Natural killer cell treated with Interleukin-12 subunit alpha and Interleukin-12 subunit beta and Interleukin-15 and Interleukin-18, amount 100 ng/mL, for 72 hours (primary cell): ENCODE results near the gene PRG2. TPM values are rescaled to one million over a fixed set of nuclear protein-coding genes. Genes with fewer than 3 reads are reported as not detected.
"Not testable (repeated sequence)": the region's sequence is repeated elsewhere in the genome, so short reads cannot be mapped to it uniquely, and the experiment has no call there.

Source experiments
- ATAC-seq, 2 donors: fragments of 150-1000 bp; cut with Tn5 transposase in 1 of 2; sonication (Bioruptor Pico), chemical (Tn5 transposase) in 1 of 2; 2 replicates each; pipeline ENCODE4 v1.10.0; 2021
- DNase-seq: peaks from one replicate; pipeline ENCODE4 v3.0.0; 2022; ENCODE audit warnings: low spot score
- H3K27ac Mint-ChIP-seq, 2 donors: 1 replicate in 1 of 2; 2 replicates in 1 of 2; pipeline ENCODE4 v1.8.0; 2022; ENCODE audit warnings: mixed read lengths in 2 of 2, mild to moderate bottlenecking in 1 of 2, moderate library complexity in 1 of 2
- H3K27me3 Mint-ChIP-seq, 2 donors: 1 replicate in 1 of 2; 2 replicates in 1 of 2; pipeline ENCODE4 v1.8.0; 2022; ENCODE audit warnings: mixed read lengths in 2 of 2
- H3K36me3 Mint-ChIP-seq: one replicate; pipeline ENCODE4 v1.8.0; 2022; ENCODE audit warnings: mixed read lengths
- H3K4me1 Mint-ChIP-seq, 2 donors: 1 replicate in 1 of 2; 2 replicates in 1 of 2; pipeline ENCODE4 v1.8.0; 2022; ENCODE audit warnings: low read depth in 2 of 2, mixed read lengths in 2 of 2, mild to moderate bottlenecking in 1 of 2
- H3K4me3 Mint-ChIP-seq: one replicate; pipeline ENCODE4 v1.8.0; 2022; ENCODE audit warnings: mixed read lengths
- H3K9me3 Mint-ChIP-seq: 2 replicates; pipeline ENCODE4 v1.8.0; 2022; ENCODE audit warnings: mixed read lengths
- total RNA-seq, 2 donors: library from RNA; stranded (reverse); gene quantifications; one replicate each; pipeline ENCODE4 v1.2.3, GENCODE V29; 2022

The PRG2 gene
- total RNA-seq, 2 donors from 2014 or later, result 1.4 to 2.3 TPM

GRCh38 chr11:57410287-57410686 is 19.8 kb upstream of the PRG2 start:
- no peak for ATAC-seq
- DNase-seq, result no peak
- no peaks in the 10 kb centered on the region for H3K9me3 Mint-ChIP-seq
- no peak overlapping the region for H3K27ac Mint-ChIP-seq
- H3K4me1 Mint-ChIP-seq, result peaks cover 30 to 38% of the 10 kb centered on the region in 2 donors
- peaks cover 57% of the 10 kb centered on the region for H3K36me3 Mint-ChIP-seq
- no peak overlapping the region for H3K4me3 Mint-ChIP-seq
- no peaks in the 10 kb centered on the region for H3K27me3 Mint-ChIP-seq

DNA sequence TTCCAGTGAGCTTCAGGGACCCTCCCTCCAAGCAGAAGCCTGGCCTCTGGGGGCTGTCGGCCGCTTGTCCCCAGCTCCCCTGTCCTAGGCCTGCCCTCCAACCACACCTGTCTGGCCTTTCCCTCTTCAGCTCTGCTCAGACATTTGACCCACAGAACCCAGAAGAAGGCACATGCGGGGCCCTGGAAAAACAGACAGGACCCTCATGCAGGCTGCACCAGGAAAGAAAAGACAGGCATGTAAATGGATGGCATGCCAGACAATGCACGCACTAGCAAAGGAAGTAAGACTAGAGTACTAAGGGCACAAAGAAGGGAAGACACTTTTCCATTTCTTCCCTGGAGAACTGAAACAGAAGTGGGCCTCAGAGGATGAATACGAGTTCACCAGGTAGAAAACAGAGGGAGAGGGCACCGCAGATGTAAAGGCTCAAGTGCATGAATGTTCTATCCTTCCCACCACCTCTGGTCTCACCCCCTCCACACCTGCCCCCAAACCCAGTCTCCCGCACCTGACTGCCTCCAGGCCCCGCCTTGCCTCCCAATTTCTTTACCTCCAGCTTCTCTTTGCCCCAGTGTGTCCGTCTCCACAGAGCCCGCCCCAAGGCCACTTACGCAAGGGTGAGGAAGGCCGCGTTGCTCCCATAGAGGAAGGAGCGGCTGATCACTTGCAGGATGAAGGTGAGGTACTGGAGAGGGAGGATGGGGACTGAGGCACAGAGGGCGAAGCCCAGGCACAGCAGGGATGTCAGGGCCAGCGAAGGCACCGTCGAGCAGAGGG is 19.1 kb upstream of the PRG2 start:
- Mint-ChIP-seq H3K27me3 (no peaks in the 10 kb centered on the region), H3K9me3 (no peaks in the 10 kb centered on the region), H3K4me3 (no peak overlapping the region), H3K4me1 (peaks cover 28 to 38% of the 10 kb centered on the region in 2 donors), H3K36me3 (peaks cover 53% of the 10 kb centered on the region), H3K27ac (no peak overlapping the region)
- no peak for DNase-seq
- no peak for ATAC-seq

- Mint-ChIP-seq H3K4me3 (no peak overlapping the region), H3K4me1 (peaks cover 26 to 34% of the 10 kb centered on the region in 2 donors), H3K9me3 (no peaks in the 10 kb centered on the region), H3K27me3 (no peaks in the 10 kb centered on the region), H3K36me3 (peaks cover 49% of the 10 kb centered on the region), H3K27ac (no peak overlapping the region)
- ATAC-seq (no peak), DNase-seq (no peak)
Measured at GRCh38 chr11:57408771-57409170, 18.3 kb upstream of the PRG2 start.

DNA sequence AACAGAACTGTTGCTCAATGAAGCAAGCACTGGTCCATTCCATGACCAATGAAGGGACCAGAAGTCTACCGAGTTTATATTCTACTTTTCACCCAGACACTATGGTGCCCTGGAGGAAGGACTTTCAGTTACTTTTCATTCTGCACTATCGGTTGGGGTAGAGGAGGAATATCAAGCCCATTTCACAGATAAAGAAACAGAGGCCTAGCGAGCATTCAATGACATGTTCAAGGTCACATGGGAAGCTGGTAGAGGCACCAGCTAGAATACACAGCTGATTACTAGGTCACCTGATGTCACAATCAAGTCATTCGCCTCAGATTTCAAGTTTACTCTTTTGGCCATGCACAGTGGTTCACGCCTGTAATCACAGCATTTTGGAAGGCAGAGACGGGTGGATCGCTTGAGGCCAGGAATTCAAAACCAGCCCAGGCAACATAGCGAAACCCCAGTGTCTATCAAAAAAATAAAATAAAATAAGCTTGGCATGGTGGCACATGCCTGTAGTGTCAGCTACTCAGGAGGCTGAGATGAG is 17.6 kb upstream of the PRG2 start:
- peaks cover 25 to 29% of the 10 kb centered on the region in 2 donors for H3K4me1 Mint-ChIP-seq
- ATAC-seq (no peak), DNase-seq (no peak)
- no peaks in the 10 kb centered on the region for H3K9me3 Mint-ChIP-seq
- no peak overlapping the region for H3K4me3 Mint-ChIP-seq
- peaks cover 42% of the 10 kb centered on the region for H3K36me3 Mint-ChIP-seq
- peak overlapping the region in 1 of 2 donors; percentile 79 for H3K27ac Mint-ChIP-seq
- H3K27me3 Mint-ChIP-seq, result no peaks in the 10 kb centered on the region

DNA sequence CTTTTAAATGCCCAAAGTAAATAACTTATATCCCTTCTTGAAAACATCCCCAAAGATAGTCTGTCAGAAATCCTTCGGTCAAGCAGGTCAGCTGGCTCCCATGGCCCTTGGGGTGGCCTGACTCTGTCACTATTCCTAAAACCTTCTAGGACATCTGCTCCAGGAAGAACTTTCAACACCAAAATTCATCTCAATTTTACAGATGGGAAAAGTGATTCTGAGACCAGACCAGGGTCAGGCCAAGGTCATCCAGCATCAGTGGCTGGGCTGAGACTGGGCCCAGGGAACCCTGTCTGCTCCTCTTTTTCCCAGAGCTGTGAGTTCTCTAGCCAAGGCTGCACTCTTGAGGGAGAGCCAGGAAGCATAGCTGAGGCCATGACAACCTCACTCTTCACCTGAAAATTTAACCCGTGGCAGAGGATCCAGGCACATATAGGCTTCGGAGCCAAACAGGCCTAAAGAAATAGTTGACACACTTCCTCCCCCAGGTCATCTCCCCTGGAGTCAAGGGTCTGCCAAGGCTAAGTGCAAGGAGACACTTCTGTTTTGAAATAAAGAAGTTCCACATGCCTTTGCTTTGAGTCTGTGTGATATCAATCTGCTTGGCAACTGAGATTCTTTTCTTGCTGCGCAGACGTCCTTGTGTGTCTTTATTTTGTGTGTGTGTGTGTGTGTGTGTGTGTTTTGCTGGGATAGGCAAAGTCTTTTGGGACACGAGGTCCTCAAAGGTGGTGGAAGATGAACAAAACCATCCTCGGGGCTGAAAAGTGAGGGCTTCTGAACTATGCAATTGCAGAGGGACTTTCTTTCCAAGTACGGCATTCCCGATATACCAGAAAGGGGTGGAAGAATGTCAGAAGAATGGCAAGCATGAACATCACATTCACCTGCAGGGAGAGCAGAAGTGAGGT is 16.8 kb upstream of the PRG2 start:
- ATAC-seq, result no peak
- Mint-ChIP-seq H3K4me1 (peaks cover 25 to 29% of the 10 kb centered on the region in 2 donors), H3K36me3 (peaks cover 37% of the 10 kb centered on the region), H3K27me3 (no peaks in the 10 kb centered on the region), H3K27ac (peak overlapping the region; percentile 79 to 80), H3K9me3 (no peaks in the 10 kb centered on the region), H3K4me3 (peak overlapping the region; percentile 38)
- DNase-seq, result no peak

DNA sequence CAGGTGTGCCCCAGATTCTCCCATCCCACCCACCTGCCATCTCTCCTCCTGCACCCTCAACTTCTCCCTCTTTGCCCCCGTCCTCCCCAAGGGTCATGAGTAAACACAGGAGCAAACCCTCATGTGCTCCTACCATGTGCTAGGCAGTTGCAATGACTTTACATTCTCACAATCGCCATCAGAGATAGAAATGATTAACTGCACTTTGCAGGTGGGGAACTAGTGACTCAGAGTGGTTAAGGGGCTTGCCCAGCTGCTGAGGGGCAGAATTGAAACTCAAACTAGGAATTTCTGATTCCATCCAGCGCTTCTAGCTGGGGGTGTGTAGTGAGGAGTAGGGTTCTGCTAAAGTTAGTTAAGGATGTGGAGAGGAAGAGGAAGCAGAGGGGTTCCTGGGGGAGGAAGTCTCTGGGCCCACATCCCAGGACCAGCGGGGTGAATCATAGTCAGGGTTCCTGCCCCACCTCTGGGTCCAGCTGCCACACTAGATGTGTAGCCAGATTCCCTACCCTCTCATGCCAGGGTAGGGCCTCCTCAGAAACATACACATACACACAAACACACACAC is 16.0 kb upstream of the PRG2 start:
- ATAC-seq (peak; percentile 74 to 80), DNase-seq (no peak)
- no peaks in the 10 kb centered on the region for H3K27me3 Mint-ChIP-seq
- H3K9me3 Mint-ChIP-seq, result no peaks in the 10 kb centered on the region
- peak overlapping the region; percentile 79 to 80 for H3K27ac Mint-ChIP-seq
- H3K36me3 Mint-ChIP-seq, result peaks cover 32% of the 10 kb centered on the region
- peak overlapping the region; percentile 38 for H3K4me3 Mint-ChIP-seq
- peaks cover 25 to 29% of the 10 kb centered on the region in 2 donors for H3K4me1 Mint-ChIP-seq

DNA sequence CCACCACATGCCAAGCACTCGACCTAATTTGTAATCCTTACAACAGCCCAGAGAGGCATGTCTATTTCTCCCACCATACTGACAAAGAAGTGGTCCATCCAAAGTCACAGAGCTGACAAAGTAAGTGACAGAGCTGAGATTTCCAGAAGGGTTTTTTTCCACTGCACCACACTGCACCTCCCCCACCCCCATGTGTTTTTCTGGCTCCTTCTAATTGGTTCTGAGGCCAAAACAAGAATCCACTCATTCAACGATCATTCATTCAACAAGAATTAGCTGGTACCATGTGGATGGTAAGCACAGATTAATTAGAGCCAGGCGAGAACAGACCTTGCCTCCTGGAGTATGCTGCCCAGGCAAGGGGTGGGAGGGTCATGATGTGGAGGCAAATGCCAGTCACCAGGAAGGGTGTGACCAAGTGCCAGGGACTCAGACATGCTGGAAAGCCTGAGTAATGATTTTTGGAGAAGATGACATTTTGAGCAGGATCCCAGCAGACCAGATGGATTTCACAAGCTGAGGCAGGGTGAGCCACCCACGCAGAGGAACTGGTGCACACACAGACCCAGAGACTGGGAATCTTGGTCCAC is 14.9 kb upstream of the PRG2 start:
- Mint-ChIP-seq H3K27me3 (no peaks in the 10 kb centered on the region), H3K36me3 (peaks cover 24% of the 10 kb centered on the region), H3K4me1 (peaks cover 24 to 29% of the 10 kb centered on the region in 2 donors), H3K27ac (peak overlapping the region; percentile 79 to 80), H3K4me3 (no peak overlapping the region), H3K9me3 (no peaks in the 10 kb centered on the region)
- no peak for DNase-seq
- no peak for ATAC-seq

DNA sequence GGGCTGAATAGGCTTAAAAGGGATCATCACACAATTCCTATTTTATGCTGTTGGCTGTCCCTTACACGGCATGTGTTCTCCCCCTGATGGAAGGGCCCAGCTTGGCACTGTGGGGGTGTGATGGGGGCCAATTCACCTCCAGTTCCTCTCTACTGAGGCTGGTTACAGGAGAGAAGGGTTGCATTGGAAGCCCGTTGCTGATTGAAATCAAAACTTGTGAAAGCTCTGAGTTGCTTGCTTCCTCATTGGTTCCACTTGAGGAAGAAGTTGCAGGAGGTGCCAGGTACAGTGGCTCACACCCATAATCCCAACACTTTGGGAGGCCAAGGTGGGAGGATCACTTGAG is 13.3 kb upstream of the PRG2 start:
- no peaks in the 10 kb centered on the region for H3K9me3 Mint-ChIP-seq
- H3K27me3 Mint-ChIP-seq, result no peaks in the 10 kb centered on the region
- peaks cover 22 to 29% of the 10 kb centered on the region in 2 donors for H3K4me1 Mint-ChIP-seq
- ATAC-seq (no peak), DNase-seq (no peak)
- peaks cover 17% of the 10 kb centered on the region for H3K36me3 Mint-ChIP-seq
- H3K4me3 Mint-ChIP-seq, result no peak overlapping the region
- no peak overlapping the region for H3K27ac Mint-ChIP-seq

- H3K27ac Mint-ChIP-seq, result peak overlapping the region in 1 of 2 donors; percentile 18
- peaks cover 22 to 29% of the 10 kb centered on the region in 2 donors for H3K4me1 Mint-ChIP-seq
- DNase-seq, H3K9me3 Mint-ChIP-seq, H3K4me3 Mint-ChIP-seq, ATAC-seq, H3K27me3 Mint-ChIP-seq: not testable (repeated sequence)
- peaks cover 17% of the 10 kb centered on the region for H3K36me3 Mint-ChIP-seq
Measured at GRCh38 chr11:57403003-57403801, 12.8 kb upstream of the PRG2 start.

GRCh38 chr11:57402188-57403002 is 11.9 kb upstream of the PRG2 start:
- Mint-ChIP-seq H3K36me3 (peaks cover 10% of the 10 kb centered on the region), H3K9me3 (no peaks in the 10 kb centered on the region), H3K27me3 (no peaks in the 10 kb centered on the region), H3K4me1 (peaks cover 19 to 21% of the 10 kb centered on the region in 2 donors), H3K27ac (peak overlapping the region in 1 of 2 donors; percentile 18), H3K4me3 (no peak overlapping the region)
- DNase-seq (no peak), ATAC-seq (no peak)

GRCh38 chr11:57399972-57400578 is 9.6 kb upstream of the PRG2 start:
- Mint-ChIP-seq H3K27ac (no peak overlapping the region), H3K27me3 (no peaks in the 10 kb centered on the region), H3K4me3 (no peak overlapping the region), H3K4me1 (peaks cover under 1 to 2% of the 10 kb centered on the region in 2 donors), H3K36me3 (no peaks in the 10 kb centered on the region), H3K9me3 (no peaks in the 10 kb centered on the region)
- ATAC-seq (no peak), DNase-seq (no peak)

DNA sequence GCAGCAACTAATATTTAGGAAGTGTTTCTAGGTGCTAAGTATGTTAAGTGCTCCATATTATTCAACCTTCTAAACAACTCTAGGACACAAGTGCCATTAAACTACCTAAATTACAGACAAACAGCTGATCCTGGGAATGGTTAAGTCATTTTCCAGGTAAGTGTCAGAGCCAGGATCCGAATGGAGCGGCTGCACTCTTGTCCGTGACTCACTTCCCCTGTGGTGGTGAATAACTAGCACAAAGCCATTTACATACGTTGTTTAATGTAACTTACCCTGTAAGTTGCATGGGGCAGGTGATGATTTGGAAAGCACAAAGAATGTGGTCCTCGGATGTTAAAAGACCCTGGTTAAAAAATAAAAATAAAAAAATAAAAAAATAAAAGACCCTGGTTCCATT is 8.8 kb upstream of the PRG2 start:
- Mint-ChIP-seq H3K27me3 (no peaks in the 10 kb centered on the region), H3K4me3 (no peak overlapping the region), H3K36me3 (no peaks in the 10 kb centered on the region), H3K9me3 (no peaks in the 10 kb centered on the region), H3K4me1 (no peaks in the 10 kb centered on the region), H3K27ac (no peak overlapping the region)
- DNase-seq, result no peak
- ATAC-seq, result no peak
